Muscle of arm (tissue), 12 donors: Measurements from ENCODE around the gene MYH15. TPM values are rescaled to one million over a fixed set of nuclear protein-coding genes. Genes with fewer than 3 reads are reported as not detected.
A peak's percentile ranks its signal among the peaks of the same experiment; 100 is the strongest.

Experiments
- DNase-seq: peaks from one replicate; pipeline ENCODE4 v3.0.0-alpha.2; 2013
- polyA plus RNA-seq, 12 donors: library from polyadenylated mRNA; unstranded; fragments of 120-200 nt; gene quantifications; one replicate each; pipeline ENCODE4 v1.2.1, GENCODE V29; 2013; ENCODE audit not compliant: insufficient read length in 12 of 12

MYH15 gene
- polyA plus RNA-seq, 12 donors: 0.30 to 0.73 (median 0.54) TPM; not detected in 2

DNA sequence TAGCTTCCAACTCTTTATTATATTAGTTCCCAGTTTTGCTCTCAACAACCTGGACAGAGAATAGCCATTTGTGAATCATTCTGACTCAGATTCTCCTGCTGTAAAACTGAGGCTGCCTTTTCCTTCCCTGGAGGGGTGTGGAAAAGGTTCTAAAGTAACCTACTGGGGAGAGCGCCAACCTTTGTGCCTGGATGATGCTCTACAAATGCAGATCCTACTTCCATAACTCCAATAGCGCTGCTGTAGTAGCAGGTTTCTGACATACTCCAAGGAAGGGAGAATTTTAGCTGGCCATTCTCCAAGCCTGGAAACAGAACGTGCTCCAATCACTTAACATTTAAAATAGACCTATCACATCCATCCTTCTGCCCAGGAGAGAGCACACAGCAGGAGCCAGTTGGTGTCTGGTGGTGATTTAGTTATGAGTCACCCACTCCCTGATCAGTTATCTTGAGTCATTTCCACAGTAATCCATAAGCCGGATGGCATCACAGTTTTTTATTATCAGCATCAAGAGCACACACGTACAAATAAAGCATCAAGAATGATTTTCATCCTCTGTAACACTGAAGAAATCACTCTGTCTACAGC lies 38.3 kb downstream of the MYH15 start:
- peak; percentile 16 for DNase-seq

DNA sequence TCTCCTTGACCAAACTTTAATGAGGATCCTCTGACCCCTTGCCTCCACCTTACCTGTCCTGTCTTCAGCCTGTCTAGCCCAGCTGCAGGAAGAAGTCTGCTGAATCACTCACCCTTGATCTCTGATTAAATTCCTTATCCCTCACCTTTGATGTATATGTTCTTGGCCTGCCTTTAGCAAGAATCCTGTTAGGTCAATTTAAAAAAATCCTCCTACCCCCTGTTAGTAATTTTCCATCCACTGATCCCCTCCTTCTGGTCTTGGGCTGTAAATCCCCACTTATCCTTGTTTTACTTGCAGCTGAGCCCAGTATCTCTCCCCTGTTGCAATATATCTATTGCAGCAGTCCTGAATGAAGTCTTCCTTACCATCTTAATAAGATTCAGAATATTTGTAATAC lies 39.0 kb downstream of the MYH15 start:
- no peak for DNase-seq

DNA sequence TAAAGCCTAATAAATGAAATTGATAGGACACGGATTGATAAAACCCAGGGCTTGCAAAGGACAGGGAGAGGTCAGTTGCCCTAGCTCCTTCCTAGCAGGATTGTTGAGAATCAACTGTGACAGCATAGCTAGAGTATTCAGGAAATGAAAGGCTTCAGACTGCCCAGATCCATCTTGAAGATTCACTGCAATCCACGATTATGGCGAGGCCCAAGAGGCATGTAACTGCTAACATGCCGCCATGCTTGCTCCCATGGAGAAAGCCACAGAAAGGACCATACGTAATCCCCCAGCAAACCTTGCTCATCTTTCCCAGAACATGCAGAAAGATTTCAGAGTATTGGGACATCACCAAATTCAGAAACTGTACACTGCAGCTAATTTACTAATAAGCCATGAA lies 41.3 kb downstream of the MYH15 start:
- no peak for DNase-seq

DNA sequence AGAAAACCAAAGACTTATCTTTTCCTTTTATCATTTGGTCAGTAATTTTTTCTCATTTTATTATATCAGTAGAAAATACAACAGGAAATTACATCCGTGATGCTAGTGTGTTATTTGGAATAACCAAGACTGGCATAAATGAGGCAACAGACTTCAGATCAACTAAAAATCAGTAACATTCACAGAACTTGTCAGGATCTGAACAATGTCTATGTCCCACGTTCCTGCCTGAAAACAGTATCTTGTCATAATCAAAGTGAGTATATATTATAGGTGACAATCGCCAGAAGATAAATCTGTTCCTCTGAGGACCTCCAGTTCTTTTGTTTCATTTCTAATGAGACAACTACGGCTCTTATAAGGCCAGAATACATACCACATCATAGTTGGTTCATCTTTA lies 41.8 kb downstream of the MYH15 start:
- no peak for DNase-seq

DNA sequence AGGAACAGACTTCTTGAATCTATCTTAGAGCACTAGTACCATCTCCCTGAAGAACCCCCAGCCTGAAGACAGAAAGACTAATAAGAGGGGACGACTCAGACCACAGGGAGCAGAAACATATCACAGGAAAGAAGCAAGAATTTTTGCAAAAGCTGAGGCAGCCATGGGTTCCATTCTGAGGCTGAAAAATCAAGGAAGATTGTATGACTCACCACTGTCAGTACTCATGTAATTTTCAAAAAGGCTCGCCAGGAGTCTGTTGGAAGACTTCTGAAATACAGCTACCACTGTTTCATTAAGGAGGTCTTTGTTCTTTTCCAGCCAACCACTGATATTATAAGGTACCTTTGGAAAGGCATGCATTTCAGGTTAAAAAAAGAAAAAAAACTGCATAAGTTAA lies 47.5 kb downstream of the MYH15 start:
- DNase-seq: no peak

DNA sequence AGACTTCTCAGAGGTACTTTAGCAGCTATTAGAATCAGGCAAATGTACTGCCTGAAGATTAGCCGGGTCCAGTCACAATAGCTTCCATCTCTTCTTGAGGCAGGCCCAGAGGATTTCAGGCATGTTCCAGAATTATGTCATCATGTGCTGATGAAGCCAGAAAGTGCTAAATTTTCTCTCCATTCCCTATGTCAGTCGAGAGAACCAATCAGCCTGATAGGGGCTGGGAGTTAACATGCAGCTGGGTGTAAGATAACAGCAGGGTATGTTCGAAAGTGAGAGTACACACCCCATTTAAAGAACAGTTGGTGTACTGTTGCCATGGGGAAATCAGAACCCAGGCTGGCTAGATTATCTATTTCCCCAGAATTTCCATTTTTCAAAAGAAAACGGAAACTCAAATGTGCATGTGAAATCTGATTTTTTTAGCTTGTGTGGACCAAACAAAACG lies 48.7 kb downstream of the MYH15 start:
- peak; percentile 71 for DNase-seq

DNA sequence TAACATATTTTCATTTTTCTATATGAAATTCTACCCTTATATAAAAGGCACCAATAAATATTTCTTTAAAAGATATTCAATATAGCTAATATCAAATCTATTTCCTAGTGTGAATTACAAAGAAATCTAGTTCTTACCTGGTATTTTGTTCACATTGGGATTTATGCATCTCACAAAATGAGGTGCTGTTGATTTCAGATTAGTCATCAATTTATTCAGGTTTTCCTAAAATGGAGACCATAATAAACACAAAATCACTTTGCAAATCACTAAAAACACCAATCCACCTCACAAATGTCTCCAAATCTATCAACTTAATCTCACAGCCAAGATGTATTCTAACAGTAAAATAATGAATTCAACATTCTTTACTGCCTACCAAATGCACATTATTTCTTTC lies 51.2 kb downstream of the MYH15 start:
- no peak for DNase-seq

DNA sequence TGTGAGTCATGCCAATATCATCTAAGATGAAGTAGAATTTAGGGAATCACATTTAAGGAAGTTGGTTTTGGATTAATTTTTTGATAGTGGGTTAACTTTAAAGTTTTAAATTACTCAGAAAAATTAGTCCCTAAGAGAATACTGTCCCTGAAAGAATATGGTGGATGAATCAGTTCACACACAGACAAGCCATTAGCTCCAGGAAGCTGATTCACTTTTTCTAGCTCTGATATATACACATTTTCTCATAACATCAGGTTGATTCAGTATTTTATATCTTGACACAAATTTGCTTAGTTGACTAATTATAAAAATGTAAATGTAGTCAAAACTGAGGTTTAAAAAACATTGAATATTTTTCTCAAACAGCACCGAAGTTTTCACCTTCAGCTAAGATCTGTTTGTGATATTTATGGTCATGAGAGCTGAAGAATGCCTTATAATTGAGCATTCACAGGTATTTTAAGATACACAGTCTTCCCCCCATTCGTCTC lies 55.1 kb downstream of the MYH15 start:
- DNase-seq: no peak

DNA sequence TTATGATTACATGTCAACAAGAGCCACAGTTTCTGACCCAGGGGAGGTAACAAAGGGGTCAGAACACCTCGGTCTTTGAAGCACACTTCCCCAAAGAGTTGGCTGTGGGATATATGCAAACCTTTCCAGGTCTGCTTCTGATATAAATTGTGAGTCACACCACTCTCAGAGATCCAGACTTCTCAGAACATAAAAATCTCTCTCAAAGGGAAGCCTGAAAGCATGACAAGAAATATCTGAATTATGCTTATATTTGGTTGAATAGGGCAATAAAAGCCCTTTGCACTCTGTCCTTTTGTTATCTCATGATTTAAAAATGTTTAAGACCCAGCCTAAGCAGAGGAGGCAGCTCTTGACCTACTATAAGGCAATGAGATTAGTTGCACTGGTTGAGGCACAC lies 56.8 kb downstream of the MYH15 start:
- DNase-seq: no peak

DNA sequence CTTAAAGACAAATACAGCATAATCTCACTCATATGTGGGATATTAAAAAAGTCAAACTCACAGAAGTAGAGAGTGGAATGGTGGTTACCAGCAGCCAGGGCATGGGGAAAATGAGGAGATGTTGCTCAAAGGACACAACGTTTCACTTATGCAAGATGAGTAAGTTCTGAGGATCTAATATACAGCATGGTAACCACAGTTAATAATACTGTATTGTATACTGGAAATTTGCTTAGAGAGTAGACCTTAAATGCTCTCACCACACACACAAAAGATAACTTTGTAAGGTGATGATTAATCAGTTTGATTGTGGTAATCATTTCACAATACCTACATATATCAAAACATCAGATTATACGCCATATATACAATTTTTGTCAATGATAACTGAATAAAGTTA lies 60.0 kb downstream of the MYH15 start:
- DNase-seq: no peak

DNA sequence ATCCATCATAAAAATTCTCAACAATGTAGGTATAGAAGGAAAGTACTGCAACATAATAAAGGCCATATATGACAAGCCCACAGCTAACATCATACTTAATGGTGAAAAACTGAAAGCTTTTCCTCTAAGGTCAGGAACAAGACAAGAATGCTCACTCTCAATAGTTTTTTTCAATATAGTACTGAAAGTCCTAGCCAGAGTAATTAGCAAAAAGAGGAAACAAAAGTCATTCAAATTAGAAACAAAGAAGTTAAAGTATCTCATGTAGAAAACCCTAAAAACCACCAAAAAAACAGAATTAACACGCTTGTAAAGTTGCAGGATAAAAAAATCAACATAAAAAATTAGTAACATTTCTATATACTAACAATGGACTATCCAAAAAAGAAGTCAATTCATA lies 61.8 kb downstream of the MYH15 start:
- DNase-seq: no peak

DNA sequence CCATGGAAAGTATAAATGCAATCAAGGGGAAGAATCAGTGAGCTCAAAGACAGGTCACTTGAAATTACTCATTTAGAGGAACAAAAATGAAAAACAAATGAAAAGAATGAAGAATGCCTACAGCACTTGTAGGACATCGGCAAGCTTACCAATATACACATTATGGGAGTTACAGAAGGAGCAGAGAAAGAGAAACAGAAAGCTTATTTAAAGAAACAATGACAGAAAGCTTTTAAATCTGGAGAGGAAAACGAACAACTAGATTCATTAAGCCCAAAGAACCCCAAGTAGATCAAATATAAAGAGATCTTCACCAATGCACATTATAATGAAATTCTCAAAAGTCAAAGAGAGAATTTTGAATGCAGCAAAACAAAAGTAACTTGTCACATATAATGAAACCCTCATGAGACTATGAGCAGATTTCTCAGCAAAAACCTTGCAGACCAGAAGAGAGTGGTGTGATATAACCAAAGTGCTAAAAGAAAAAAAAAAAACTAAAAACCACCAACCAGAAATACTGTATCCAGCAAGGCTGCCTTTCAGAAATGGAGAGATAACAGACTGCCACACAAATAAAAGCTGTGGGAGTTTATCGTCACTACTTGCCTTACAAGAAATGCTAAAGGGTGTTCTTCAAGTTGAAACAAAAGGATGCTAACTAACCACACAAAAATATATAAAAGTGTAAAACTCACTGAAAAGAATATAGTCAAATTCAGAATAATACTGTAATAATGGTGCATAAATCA lies 63.1 kb downstream of the MYH15 start:
- DNase-seq: no peak

DNA sequence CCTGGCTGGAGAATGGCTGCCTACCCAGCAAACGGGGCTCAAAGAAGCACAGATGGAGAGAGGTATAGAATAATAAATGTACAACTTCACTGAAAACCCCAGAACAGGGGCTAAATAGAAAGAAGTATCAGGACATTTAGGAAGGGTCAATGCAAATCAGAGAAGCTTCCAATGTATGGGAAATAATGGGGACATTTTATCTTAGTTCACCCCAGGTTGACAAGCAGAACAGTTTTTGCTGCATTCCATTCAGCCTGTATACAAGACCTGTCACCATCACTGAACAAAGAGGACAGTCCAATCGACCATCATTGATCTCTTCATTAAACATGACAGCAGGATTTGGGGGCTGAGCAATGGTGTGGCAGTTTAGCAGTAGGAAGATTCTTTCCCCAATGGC lies 68.1 kb downstream of the MYH15 start:
- DNase-seq: no peak

DNA sequence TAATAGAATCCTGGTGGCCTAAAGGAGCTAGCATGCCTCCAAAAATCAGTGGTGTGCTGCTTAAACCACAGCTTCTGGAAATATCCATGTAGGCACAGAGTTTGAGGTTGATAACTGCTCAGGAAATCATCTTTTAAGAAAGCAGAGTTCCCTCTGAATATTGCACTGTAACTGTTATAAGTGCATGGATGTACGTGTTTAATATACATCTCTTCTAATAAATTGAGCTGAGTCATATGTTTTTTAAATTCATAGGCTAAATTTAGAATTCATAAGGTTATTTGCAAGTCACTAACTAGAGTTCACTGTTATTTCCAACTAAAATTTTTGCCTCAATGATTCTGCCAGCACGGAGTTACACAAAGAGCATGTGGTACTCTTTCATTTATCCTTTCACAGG lies 68.9 kb downstream of the MYH15 start:
- peak; percentile 7 for DNase-seq

DNA sequence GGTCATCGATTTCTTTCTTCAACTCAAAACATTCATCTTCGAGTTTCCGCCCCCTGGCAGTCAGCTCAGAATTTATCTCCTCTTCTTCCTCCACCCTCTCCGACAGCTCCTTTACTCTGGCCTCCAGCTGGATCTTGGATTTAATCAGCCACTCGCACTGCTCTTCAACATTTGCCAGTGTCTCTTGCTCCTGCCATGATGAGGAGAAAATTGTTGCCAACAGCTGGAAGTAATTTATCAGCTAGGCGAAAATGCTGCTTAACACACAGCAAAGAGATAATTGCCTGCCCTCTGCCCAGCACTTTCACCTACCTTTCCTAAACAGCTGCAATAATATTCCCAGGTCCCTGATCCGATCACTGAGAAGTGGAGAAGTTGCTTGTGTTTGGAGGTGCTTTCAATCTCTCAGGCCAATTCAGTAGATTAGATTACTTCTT lies 69.3 kb downstream of the MYH15 start:
- DNase-seq: peak; percentile 41

DNA sequence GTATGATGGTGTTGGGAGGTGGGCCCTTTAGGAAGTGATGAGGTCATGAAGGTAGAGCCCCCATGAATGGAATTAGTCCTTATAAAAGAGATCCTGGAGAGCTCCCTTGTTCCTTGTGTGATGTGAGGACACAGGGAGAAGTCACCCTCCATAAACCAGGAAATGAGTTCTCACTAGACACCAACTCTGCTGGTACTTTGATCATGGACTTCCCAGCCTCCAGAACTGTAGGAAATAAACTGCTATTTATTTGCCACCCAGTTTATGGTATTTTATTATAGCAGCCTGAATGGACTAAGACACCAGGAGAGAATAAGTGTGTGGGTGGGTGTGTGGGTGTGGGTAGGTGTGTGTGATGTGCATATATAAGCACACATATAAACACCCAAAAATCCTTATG lies 71.9 kb downstream of the MYH15 start:
- DNase-seq: no peak

DNA sequence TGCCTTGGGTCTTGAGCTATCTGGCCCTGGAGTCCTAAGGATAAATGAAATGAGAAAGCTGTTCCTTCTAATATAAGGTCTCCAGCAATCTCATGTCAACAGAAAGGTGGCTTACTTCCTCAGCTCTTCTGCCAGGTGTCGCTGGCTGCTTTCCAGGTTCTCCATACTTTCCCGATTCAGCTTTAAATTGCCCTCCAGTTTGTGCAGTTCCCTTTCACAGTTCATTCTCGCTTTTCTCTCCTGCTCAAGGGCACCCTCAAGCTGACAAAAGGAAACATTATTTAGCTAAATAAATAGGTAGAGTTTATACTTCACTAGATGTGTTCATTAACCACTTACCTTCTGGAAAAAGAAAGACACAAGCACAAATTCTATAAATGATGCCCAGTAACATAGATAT lies 73.0 kb downstream of the MYH15 start:
- DNase-seq: no peak

DNA sequence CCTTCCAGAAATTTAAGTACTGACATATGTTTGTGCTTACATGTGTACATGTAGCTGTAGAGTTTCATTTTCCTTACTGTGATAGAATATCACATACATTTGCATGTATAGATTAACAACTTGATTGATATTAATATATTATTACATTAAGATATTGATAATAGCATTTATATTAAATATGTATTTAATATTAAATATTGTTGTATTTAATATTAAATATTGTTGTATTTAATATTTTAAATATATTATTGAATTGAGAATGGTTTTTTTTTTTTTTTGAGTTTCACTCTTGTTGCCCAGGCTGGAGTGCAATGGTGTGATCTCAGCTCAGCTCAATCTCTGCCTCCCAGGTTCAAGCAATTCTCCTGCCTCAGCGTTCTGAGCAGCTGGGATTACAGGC lies 76.5 kb downstream of the MYH15 start:
- no peak for DNase-seq

DNA sequence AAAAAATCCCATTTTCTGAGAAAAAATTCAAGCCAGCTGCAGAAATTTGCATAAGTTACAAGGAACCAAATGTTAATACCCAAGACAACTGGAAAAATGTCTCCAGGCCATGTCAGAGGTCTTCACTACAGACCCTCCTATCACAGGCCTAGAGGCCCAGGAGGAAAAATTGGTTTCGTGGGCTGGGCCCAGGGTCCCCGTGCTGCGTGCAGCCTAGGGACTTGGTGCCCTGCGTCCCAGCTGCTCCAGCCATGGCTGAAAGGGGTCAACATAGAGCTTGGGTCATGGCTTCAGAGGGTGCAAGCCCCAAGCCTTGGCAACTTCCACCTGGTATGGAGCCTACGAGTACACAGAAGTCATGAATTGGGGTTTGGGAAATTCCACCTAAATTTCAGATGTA lies 78.0 kb downstream of the MYH15 start:
- DNase-seq: no peak

DNA sequence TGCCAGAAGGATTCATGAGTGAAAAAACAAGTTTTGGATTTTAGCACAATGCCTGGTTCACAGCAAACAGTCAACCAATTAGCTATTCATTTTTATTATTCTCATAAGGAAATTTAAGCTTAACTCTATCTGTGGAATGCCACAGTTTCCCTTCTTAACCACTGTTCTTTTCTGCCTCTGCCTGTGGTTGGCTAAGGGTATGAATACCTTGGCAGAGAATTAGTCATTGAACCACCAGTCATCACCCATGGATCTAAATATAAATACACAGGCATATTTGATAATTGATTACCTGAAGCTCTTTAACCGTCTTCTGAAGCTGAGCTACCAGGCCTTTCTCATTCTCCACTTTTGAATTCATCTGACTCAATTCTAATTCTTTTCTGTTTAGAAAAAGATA lies 79.9 kb downstream of the MYH15 start:
- DNase-seq: no peak

DNA sequence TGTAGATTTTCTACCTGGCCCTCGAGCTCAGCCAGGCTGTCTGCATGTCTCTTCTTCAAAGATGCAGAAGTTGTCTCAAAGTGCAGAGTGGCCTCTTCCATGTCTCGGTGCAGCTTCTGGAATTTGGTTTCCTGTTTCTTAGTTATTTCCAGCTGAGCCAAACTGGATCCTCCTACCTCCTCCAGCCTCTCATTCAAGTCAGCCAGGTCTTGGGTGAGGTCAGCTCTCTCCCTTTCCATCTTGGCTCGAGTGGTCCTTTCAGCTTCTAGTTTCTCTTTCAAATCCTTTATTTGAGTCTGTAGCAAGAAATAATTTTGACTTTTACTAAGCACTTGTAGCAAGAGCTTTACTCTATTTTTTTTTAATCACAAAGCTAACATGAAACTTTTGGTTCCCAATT lies 81.8 kb downstream of the MYH15 start:
- peak; percentile 27 for DNase-seq

DNA sequence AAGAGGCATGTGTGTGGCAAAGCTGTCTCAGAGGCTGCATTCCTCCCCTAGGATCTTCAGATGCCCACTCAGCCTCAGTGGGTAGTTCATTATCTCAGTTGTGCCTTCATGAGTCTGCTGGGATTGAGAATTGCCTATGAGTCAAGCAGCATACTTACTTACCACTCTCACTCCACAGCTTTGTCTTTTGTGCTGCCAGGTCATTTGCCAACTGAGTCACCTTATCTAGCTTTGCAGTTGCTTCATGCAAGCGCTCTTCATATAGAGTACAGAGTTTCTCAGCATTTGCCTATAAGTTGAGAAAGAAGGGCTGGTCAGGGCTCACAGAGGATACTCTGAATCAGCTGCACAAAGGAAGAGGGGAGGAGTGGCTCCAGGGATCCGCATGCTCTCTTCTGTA lies 89.5 kb downstream of the MYH15 start:
- no peak for DNase-seq

DNA sequence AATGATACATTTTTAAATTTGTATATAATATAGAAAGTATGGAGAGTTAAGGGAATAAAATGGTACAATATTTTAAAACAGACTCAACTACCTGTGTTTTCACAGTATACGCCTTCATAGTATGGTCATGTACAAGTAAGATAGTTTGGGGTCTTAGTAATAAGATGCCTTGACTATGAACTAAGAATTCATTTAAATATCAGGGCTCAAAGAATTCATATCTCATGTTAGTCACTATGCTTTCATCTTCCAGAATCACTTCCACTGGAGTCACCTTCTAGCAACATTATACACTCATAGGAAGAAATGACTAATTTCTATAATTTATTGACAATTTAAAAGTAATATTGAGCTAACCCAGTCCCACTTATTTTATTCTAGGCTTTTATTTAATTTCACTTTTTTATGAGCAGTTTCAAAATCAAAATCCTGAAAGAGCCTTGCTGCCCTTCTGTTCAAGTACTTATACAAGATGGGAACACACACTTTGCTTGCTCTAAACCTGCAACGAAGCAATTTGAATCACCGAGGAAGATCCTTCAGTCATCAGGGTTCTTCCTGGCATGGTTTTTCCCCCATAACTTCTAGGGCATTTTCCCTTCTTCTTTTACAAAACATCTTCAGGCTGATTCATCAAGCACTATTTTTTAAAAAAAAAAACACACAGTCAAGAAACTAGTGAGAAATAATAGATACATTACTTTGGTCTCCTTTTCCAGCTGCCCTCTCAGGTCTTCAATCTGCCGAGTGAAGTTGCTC lies 94.1 kb downstream of the MYH15 start:
- DNase-seq: no peak
